OCI-LY3 (cell line): ENCODE data around the gene KATNB1.

Source experiments
- CTCF ChIP-seq: fragments of 200-600, 300-600 bp; sonication (generic); IDR thresholded peaks from 2 replicates; pipeline ENCODE4 v1.5.1; 2014; ENCODE audit warnings: antibody characterized with exemption, low read length, low read depth
- EZH2phosphoT487 ChIP-seq: fragments of 200-600 bp; shearing (Covaris generic); IDR thresholded peaks from 2 replicates; pipeline ENCODE4 v1.6.1; 2018; ENCODE audit warnings: antibody characterized with exemption, mixed run types, low read depth

GRCh38 chr16:57755726-57756423, 20.3 kb downstream of the KATNB1 start:
- TF ChIP-seq CTCF (no peak), EZH2phosphoT487 (no peak)
